HCT116 (cell line): ENCODE results near the gene RBM19. TPM values are rescaled to one million over a fixed set of nuclear protein-coding genes. Genes with fewer than 3 reads are reported as not detected.

Experiments used
- ATAC-seq: fragments of 200-7000 bp; cut with Tn5 transposase; 2 replicates; pipeline ENCODE4 v1.9.1; 2020; ENCODE audit warnings: mild to moderate bottlenecking, moderate library complexity
- BruUV-seq: library from RNA; stranded (reverse); fragments of 400-500 nt; replicated peaks from 2 replicates; lab custom pipeline; 2021; lab: Mats Ljungman, UMichigan
- CTCF ChIA-PET: fragments of 300-600 bp; sonication (Branson Sonifier 250); formaldehyde crosslinking; loops from one replicate; lab custom pipeline; 2021; ENCODE audit warnings: antibody characterized with exemption; lab: Charles Lee
- POLR2A ChIA-PET: fragments of 300-600, 350-600 bp; sonication (Branson Sonifier 250); formaldehyde crosslinking; loops from one replicate; lab custom pipeline; 2021; ENCODE audit warnings: antibody characterized with exemption; lab: Charles Lee
- RAD21 ChIA-PET, 2 experiments: fragments of 300-600 bp; sonication (Branson Sonifier 250); formaldehyde crosslinking; loops; one replicate each; lab custom pipeline; 2023; ENCODE audit warnings: low total read pairs in 2 of 2; ENCODE audit not compliant: uncharacterized antibody in 2 of 2, unreplicated experiment in 2 of 2, low non-redundant PET in 1 of 2; lab: Charles Lee
- DNase-seq: peaks from one replicate; pipeline ENCODE4 v3.0.0-alpha.2; 2010; ENCODE audit warnings: low read depth, low spot score
- H2AFZ ChIP-seq: fragments of 200-600 bp; shearing (Covaris generic), sonication (generic); 2 replicates; pipeline ENCODE4 v1.6.1; 2017; ENCODE audit warnings: low read depth, mixed run types, mixed read lengths, antibody characterized with exemption, low read length; ENCODE audit not compliant: poor library complexity, severe bottlenecking
- H3K27ac ChIP-seq: 2 replicates; pipeline ENCODE4 v1.5.1; 2012; ENCODE audit warnings: low read depth, low read length
- H3K27me3 ChIP-seq: fragments of 200-600 bp; sonication (generic); 2 replicates; pipeline ENCODE4 v1.6.1; 2016; ENCODE audit warnings: mixed run types, low read length, mixed read lengths; ENCODE audit not compliant: insufficient read depth
- H3K36me3 ChIP-seq, 2 experiments: fragments of 200-500 bp in 1 of 2; fragments of 200-600 bp in 1 of 2; sonication (Bioruptor generic) in 1 of 2; sonication (generic) in 1 of 2; 2 replicates each; pipeline versions ENCODE4 v1.5.1 to v1.6.1; 2014 to 2016; ENCODE audit warnings: low read length in 2 of 2, inconsistent platforms in 1 of 2, mixed read lengths in 1 of 2, mixed run types in 1 of 2; ENCODE audit not compliant: insufficient read depth in 2 of 2, control insufficient read depth in 1 of 2
- H3K4me1 ChIP-seq, 2 experiments: fragments of 200-600 bp in 1 of 2; sonication (generic) in 1 of 2; 2 replicates each; pipeline versions ENCODE4 v1.5.1 to v1.6.1; 2012 to 2017; ENCODE audit warnings: low read length in 2 of 2, inconsistent platforms in 1 of 2, mild to moderate bottlenecking in 1 of 2, mixed read lengths in 1 of 2, mixed run types in 1 of 2, moderate library complexity in 1 of 2; ENCODE audit not compliant: insufficient read depth in 2 of 2, control insufficient read depth in 1 of 2
- H3K4me2 ChIP-seq: fragments of 200-600 bp; sonication (generic); 2 replicates; pipeline ENCODE4 v1.6.1; 2017; ENCODE audit warnings: mixed run types, low read length, mixed read lengths
- H3K4me3 ChIP-seq, 2 experiments: fragments of 200-600 bp in 1 of 2; sonication (generic) in 1 of 2; replicated peaks in 1 of 2; 2 replicates each; pipeline ENCODE4 v1.5.1; 2011 to 2016; ENCODE audit warnings: low read length in 2 of 2, control low read depth in 1 of 2, low read depth in 1 of 2, mild to moderate bottlenecking in 1 of 2, mixed read lengths in 1 of 2, mixed run types in 1 of 2
- H3K79me2 ChIP-seq: fragments of 200-600 bp; sonication (generic); 2 replicates; pipeline ENCODE4 v1.6.1; 2017; ENCODE audit warnings: mild to moderate bottlenecking, mixed run types, low read length, moderate library complexity, mixed read lengths; ENCODE audit not compliant: insufficient read depth
- H3K9ac ChIP-seq: fragments of 200-600 bp; sonication (generic); 2 replicates; pipeline ENCODE4 v1.6.1; 2016; ENCODE audit warnings: low read length, mixed read lengths
- H3K9me2 ChIP-seq: fragments of 200-600 bp; sonication (generic), shearing (Covaris generic); 2 replicates; pipeline ENCODE4 v1.6.1; 2017; ENCODE audit warnings: mixed run types, mild to moderate bottlenecking, moderate library complexity; ENCODE audit not compliant: insufficient read depth
- H3K9me3 ChIP-seq, 2 experiments: fragments of 200-500 bp in 1 of 2; fragments of 200-600 bp in 1 of 2; sonication (Bioruptor generic) in 1 of 2; sonication (generic) in 1 of 2; 2 replicates each; pipeline ENCODE4 v1.6.1; 2014 to 2017; ENCODE audit warnings: low read length in 2 of 2, mixed read lengths in 2 of 2, inconsistent platforms in 1 of 2, low read depth in 1 of 2, mild to moderate bottlenecking in 1 of 2, mixed run types in 1 of 2, moderate library complexity in 1 of 2; ENCODE audit not compliant: control insufficient read depth in 1 of 2, insufficient read depth in 1 of 2
- H4K20me1 ChIP-seq: fragments of 200-600 bp; sonication (generic), shearing (Covaris generic); 2 replicates; pipeline ENCODE4 v1.6.1; 2017; ENCODE audit warnings: mixed run types, mild to moderate bottlenecking, moderate library complexity; ENCODE audit not compliant: insufficient read depth
- ATF3 ChIP-seq: IDR thresholded peaks from 2 replicates; pipeline ENCODE4 v1.6.1; 2012
- CBX3 ChIP-seq: IDR thresholded peaks from 2 replicates; pipeline ENCODE4 v1.6.1; 2012; ENCODE audit warnings: low read depth
- CTCF ChIP-seq, 3 experiments: fragments of 200-600 bp in 1 of 3; sonication (generic) in 1 of 3; IDR thresholded peaks in 2 of 3; conservative IDR thresholded peaks in 1 of 3; 2 replicates each; pipeline ENCODE4 v1.5.1; 2012 to 2017; ENCODE audit warnings: low read depth in 2 of 3, low read length in 2 of 3, antibody characterized with exemption in 1 of 3, borderline replicate concordance in 1 of 3, control low read depth in 1 of 3, mild to moderate bottlenecking in 1 of 3, mixed read lengths in 1 of 3, mixed run types in 1 of 3, moderate library complexity in 1 of 3; ENCODE audit not compliant: insufficient read depth in 1 of 3
- EGR1 ChIP-seq: IDR thresholded peaks from 2 replicates; pipeline ENCODE4 v1.6.1; 2012; ENCODE audit warnings: low read depth
- EZH2 ChIP-seq: fragments of 200-600 bp; sonication (generic); IDR thresholded peaks from 2 replicates; pipeline ENCODE4 v1.6.1; 2017; ENCODE audit warnings: antibody characterized with exemption, mixed run types
- EZH2phosphoT487 ChIP-seq: fragments of 200-600 bp; IDR thresholded peaks from 2 replicates; pipeline ENCODE4 v1.6.1; 2018; ENCODE audit warnings: antibody characterized with exemption, borderline replicate concordance
- JUND ChIP-seq: IDR thresholded peaks from 2 replicates; pipeline ENCODE4 v1.6.1; 2012
- POLR2AphosphoS5 ChIP-seq: IDR thresholded peaks from 2 replicates; pipeline ENCODE4 v1.6.1; 2011; ENCODE audit warnings: mild to moderate bottlenecking, low read depth, low read length, moderate library complexity
- RAD21 ChIP-seq: IDR thresholded peaks from 2 replicates; pipeline ENCODE4 v1.6.1; 2012; ENCODE audit warnings: low read depth, mild to moderate bottlenecking
- REST ChIP-seq: IDR thresholded peaks from 2 replicates; pipeline ENCODE4 v1.6.1; 2012; ENCODE audit warnings: low read depth
- SIN3A ChIP-seq: IDR thresholded peaks from 2 replicates; pipeline ENCODE4 v1.6.1; 2012; ENCODE audit warnings: low read depth
- TCF7L2 ChIP-seq: IDR thresholded peaks from 2 replicates; pipeline ENCODE4 v1.7.0; 2011; ENCODE audit warnings: borderline replicate concordance, inconsistent platforms; ENCODE audit not compliant: insufficient read depth, insufficient read length; ENCODE audit errors: extremely low read depth
- ZBTB33 ChIP-seq: IDR thresholded peaks from 2 replicates; pipeline ENCODE4 v1.6.1; 2011; ENCODE audit warnings: mild to moderate bottlenecking, low read length, moderate library complexity; ENCODE audit not compliant: insufficient replicate concordance; ENCODE audit errors: extremely low read depth
- ZFX ChIP-seq: fragments of 450-650 bp; IDR thresholded peaks from 2 replicates; pipeline ENCODE4 v1.6.1; 2017
- ZNF274 ChIP-seq: fragments of 200-500 bp; sonication (Bioruptor generic); IDR thresholded peaks from 2 replicates; pipeline ENCODE4 v1.6.1; 2014; ENCODE audit warnings: mild to moderate bottlenecking, low read depth, low read length, inconsistent platforms
- intact Hi-C: fragments of 100-400 bp; cut with micrococcal nuclease; formaldehyde crosslinking; loops from 2 replicates; pipeline ENCODE4 v1.10.0; 2022
- total RNA-seq: library from RNA; stranded (reverse); gene quantifications from one replicate; pipeline ENCODE4 v1.2.1, GENCODE V29; 2021; ENCODE audit not compliant: unreplicated experiment

Gene RBM19
- total RNA-seq, 1 experiment from 2014 or later = 30.7 TPM

- no peak for DNase-seq
- RAD21 ChIA-PET = no interaction called here
- Histone ChIP-seq H3K9ac (no peak overlapping the region), H3K4me3 (no peak overlapping the region), H3K27me3 (no peaks in the 10 kb centered on the region), H3K36me3 (no peaks in the 10 kb centered on the region), H3K27ac (no peak overlapping the region), H3K4me1 (peaks cover 0 to 7% of the 10 kb centered on the region in 2 experiments; a peak in 2 of 4 replicates)
- intact Hi-C loops = no loop called here
- BruUV-seq = no TSS peak
- POLR2A ChIA-PET = no interaction called here
- ATAC-seq = no peak
- no peak for TF ChIP-seq RAD21
- no peak for TF ChIP-seq EZH2phosphoT487
- no peak for TF ChIP-seq TCF7L2
- TF ChIP-seq EZH2 = no peak
- TF ChIP-seq SIN3A = no peak
- TF ChIP-seq ZNF274 = no peak
- TF ChIP-seq ZFX = no peak
- no peak for TF ChIP-seq ATF3
- TF ChIP-seq CBX3 = no peak
- no peak for TF ChIP-seq POLR2AphosphoS5
- no peak for TF ChIP-seq CTCF (IDR thresholded peaks at IDR 0.05 in 2 of 3, conservative IDR thresholded peaks at IDR 0.05 in 1 of 3; ENCODE audit: borderline replicate concordance in 1 of 3, insufficient read depth in 1 of 3, low read depth in 2 of 3, low read length in 2 of 3)
- no peak for TF ChIP-seq JUND
- no peak for TF ChIP-seq ZBTB33
- no peak for TF ChIP-seq REST
- TF ChIP-seq EGR1 = no peak
- TF ChIP-seq, all 23 proteins: peak for 0
- no peaks in the 10 kb centered on the region for H3K79me2 ChIP-seq
- CTCF ChIA-PET = no interaction called here
- H2AFZ ChIP-seq = no peak overlapping the region
- H3K9me2 ChIP-seq = no peaks in the 10 kb centered on the region
- H3K4me2 ChIP-seq = no peak overlapping the region
- H4K20me1 ChIP-seq = no peaks in the 10 kb centered on the region
- no peaks in the 10 kb centered on the region for H3K9me3 ChIP-seq
Measured at GRCh38 chr12:113805673-113806072, 160.5 kb downstream of the RBM19 start.
